Brain microvascular endothelial cell (primary cell): ENCODE measurements around the gene MIR17HG.

Source experiments
- DNase-seq: peaks from one replicate; pipeline ENCODE4 v3.0.0-alpha.2; 2020
- H3K27ac ChIP-seq: fragments of 250-450 bp; sonication (Bioruptor Pico); 2 replicates; pipeline ENCODE4 v1.5.1; 2020; ENCODE audit warnings: mild to moderate bottlenecking, moderate library complexity
- H3K27me3 ChIP-seq: fragments of 250-450 bp; sonication (Bioruptor Pico); replicated peaks from 2 replicates; pipeline ENCODE4 v1.5.1; 2020; ENCODE audit warnings: mild to moderate bottlenecking
- H3K36me3 ChIP-seq: fragments of 250-450 bp; sonication (Bioruptor Pico); replicated peaks from 2 replicates; pipeline ENCODE4 v1.5.1; 2020; ENCODE audit warnings: mild to moderate bottlenecking
- H3K4me3 ChIP-seq: 2 replicates; pipeline ENCODE4 v1.5.1; 2011; ENCODE audit warnings: low read depth, mild to moderate bottlenecking, control low read depth, low read length, moderate library complexity
- in situ Hi-C: cut with HindIII; loops from 2 replicates; pipeline ENCODE4 v1.10.0; 2017; ENCODE audit warnings: low sequenced_read_pairs, low pct_ligation_motif_present
- TF ChIP-seq, protein P1 (sequence below): IDR thresholded peaks from 2 replicates; pipeline ENCODE4 v1.5.1; 2011; ENCODE audit warnings: low read depth, mild to moderate bottlenecking, moderate library complexity, low read length, control low read depth, inconsistent platforms; ENCODE audit errors: missing control alignments

The MIR17HG gene

DNA sequence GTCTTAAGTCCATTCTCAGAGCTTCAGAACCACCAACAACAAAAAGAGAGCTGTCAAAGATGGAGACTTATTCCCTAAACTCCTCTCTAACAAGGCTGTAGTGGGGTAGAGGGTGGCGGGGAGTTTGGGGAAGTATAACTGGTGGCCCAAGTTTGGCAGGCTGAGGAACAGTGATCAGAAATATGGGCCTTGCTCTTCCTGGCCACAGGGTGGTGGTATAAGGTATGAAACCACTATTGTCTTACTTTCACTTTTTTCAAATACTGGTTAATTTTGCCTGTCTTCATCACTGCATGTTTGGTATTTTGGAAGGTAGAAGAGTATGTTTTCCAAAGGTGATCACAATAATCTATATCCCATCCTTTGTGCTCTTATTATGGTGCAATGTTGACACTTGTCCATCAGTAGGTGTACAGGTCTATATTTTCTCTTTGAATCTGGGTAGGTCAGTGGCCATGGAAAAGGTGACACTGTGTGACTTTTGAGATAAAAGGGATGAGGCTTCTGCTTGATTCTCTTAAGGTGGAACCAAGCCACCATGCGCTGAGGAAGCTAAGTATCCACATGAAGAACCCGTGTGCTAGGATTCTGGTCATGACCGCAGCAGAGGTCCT is 27.7 kb downstream of the MIR17HG start:
- in situ Hi-C loops, result no loop called here
- DNase-seq, result no peak
- Histone ChIP-seq H3K27me3 (no peaks in the 10 kb centered on the region), H3K36me3 (no peaks in the 10 kb centered on the region), H3K27ac (no peak overlapping the region), H3K4me3 (no peak overlapping the region)
- TF ChIP-seq, protein P1, sequence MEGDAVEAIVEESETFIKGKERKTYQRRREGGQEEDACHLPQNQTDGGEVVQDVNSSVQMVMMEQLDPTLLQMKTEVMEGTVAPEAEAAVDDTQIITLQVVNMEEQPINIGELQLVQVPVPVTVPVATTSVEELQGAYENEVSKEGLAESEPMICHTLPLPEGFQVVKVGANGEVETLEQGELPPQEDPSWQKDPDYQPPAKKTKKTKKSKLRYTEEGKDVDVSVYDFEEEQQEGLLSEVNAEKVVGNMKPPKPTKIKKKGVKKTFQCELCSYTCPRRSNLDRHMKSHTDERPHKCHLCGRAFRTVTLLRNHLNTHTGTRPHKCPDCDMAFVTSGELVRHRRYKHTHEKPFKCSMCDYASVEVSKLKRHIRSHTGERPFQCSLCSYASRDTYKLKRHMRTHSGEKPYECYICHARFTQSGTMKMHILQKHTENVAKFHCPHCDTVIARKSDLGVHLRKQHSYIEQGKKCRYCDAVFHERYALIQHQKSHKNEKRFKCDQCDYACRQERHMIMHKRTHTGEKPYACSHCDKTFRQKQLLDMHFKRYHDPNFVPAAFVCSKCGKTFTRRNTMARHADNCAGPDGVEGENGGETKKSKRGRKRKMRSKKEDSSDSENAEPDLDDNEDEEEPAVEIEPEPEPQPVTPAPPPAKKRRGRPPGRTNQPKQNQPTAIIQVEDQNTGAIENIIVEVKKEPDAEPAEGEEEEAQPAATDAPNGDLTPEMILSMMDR, result peak; percentile 75

DNA sequence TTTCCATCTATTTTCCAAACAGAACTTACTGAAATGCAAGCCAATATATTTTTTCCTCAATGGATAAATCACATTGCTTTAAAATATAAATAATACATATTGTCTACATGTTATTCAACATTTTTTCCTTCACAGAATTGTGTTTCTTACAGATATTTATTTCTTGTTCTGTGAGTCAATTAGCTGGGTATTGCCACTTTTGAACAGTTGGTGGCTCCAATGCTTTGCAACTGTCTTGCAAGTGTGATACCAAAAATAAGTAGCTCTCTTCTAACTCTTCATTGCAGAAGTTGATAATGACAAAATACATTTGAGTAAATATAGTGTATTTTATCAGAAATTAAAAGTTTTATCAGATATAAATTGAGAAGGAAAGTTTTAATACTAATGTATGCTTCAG is 33.9 kb downstream of the MIR17HG start:
- H3K27me3 ChIP-seq, result peaks cover 3% of the 10 kb centered on the region
- H3K36me3 ChIP-seq, result no peaks in the 10 kb centered on the region
- H3K27ac ChIP-seq, result no peak overlapping the region
- TF ChIP-seq, protein P1, result peak; percentile 61
- in situ Hi-C loops, result no loop called here
- H3K4me3 ChIP-seq, result no peak overlapping the region
- DNase-seq, result peak; percentile 11

DNA sequence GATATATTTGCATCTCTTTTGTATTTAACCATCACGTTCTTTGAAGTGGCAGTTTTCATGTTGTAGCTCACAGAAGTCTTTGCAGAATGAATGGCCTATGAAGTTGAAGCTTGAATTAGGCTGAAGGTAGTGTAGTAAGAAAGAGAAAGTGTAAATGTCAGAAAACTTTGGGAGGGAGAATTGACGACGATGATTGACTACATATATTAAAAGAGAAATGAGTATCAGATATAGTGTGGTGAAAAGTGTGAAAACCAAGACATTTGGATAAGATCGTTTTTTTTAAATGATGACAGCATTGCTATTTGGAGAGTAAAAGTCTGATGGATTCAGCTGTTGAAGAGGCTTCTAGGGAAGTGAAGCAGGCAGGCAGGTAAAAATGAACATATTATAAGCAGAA is 36.3 kb downstream of the MIR17HG start:
- in situ Hi-C loops, result no loop called here
- peaks cover 8% of the 10 kb centered on the region for H3K27me3 ChIP-seq
- TF ChIP-seq, protein P1, result no peak

DNA sequence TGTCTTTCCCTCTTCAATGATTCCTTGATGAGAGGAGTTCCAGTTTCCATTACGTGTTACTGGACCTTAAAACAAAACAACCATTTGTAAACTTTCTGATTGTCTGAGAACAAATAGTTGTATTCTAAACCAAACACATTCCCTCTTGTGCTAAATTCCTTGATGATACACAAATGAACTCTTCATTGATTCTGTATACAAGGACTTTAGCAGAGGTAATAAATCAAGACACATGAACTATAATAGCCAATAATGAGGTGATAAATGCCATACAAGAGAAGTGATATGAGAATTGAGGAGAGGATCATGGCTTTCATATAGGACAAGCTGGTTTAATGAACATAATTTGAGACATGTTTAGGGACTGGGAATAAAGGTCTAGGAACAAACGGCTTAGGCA is 37.4 kb downstream of the MIR17HG start:
- TF ChIP-seq, protein P1, result no peak
- no peak for DNase-seq
- in situ Hi-C loops, result no loop called here

More for the DNA sequence above, 36.3 kb downstream of the MIR17HG start:
- Histone ChIP-seq H3K4me3 (no peak overlapping the region), H3K36me3 (no peaks in the 10 kb centered on the region), H3K27ac (no peak overlapping the region)
- no peak for DNase-seq

DNA sequence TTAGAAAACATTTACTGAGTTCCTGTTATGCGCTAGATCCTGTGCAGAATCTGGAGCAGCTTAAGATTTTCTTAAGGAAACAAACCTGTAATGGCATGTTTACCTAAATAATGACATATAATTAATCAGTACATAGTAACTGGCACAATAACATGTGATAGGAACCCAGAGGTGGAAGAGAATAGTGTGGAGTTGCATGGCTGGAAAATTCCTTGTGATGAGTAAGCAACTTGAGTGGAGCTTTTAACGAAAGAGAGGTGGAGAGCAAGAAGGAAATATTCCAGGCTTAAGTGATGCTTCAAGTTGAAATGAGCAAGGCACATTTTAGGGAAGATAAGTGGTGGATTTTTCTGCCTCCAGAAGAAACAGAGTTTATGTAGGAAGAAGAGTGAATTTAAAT is 41.7 kb downstream of the MIR17HG start:
- no peaks in the 10 kb centered on the region for H3K36me3 ChIP-seq
- H3K27me3 ChIP-seq, result peaks cover 19% of the 10 kb centered on the region
- no peak overlapping the region for H3K4me3 ChIP-seq
- no peak overlapping the region for H3K27ac ChIP-seq
- in situ Hi-C loops, result no loop called here
- TF ChIP-seq, protein P1, result no peak
- DNase-seq, result no peak

More for the DNA sequence above, 37.4 kb downstream of the MIR17HG start:
- H3K4me3 ChIP-seq, result no peak overlapping the region
- no peak overlapping the region for H3K27ac ChIP-seq
- peaks cover 8% of the 10 kb centered on the region for H3K27me3 ChIP-seq
- H3K36me3 ChIP-seq, result no peaks in the 10 kb centered on the region

DNA sequence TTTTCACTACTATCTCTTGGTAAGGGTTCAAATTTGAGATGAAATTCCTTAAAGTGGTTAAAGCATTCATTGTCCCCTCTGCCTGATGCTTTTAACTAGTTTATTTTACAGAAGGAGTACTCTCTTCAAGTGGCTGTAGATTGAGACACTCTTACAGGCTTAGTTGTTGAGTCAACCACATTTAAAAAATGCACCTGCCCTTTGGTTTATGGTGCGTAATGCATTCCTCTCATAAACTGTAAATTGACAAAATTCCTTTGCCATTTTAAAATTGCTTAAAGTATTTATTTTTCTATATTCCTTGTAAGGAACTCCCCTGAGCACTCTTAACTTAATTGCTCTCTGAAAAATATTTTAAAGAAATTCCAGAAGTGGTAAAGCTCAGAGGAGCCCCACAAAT is 50.1 kb downstream of the MIR17HG start:
- Histone ChIP-seq H3K36me3 (no peaks in the 10 kb centered on the region), H3K4me3 (no peak overlapping the region), H3K27ac (no peak overlapping the region), H3K27me3 (peaks cover 51% of the 10 kb centered on the region)
- TF ChIP-seq, protein P1, result no peak
- in situ Hi-C loops, result no loop called here
- no peak for DNase-seq
